K562 (cell line): ENCODE results near the gene TRERF1. TPM values are rescaled to one million over a fixed set of nuclear protein-coding genes. Genes with fewer than 3 reads are reported as not detected.

Source experiments
- ATAC-seq: fragments of 200-7000 bp; cut with Tn5 transposase; 3 replicates; pipeline ENCODE4 v1.9.1; 2020; ENCODE audit warnings: moderate library complexity
- BruUV-seq: library from RNA; stranded (reverse); fragments of 400-500 nt; replicated peaks from 2 replicates; lab custom pipeline; 2021; lab: Mats Ljungman, UMichigan
- CTCF ChIA-PET: fragments of 300-600 bp; formaldehyde crosslinking; extraction: SDS; loops from one replicate; lab custom pipeline; 2021; ENCODE audit warnings: low intra/inter-chr PET ratio; lab: Yijun Ruan, JAX
- POLR2A ChIA-PET: fragments of 300-600, 350-650 bp; sonication (Branson Sonifier 250); formaldehyde crosslinking; extraction: SDS; loops from one replicate; lab custom pipeline; 2021; ENCODE audit warnings: antibody characterized with exemption, inconsistent platforms; lab: Yijun Ruan, JAX
- DNase-seq, 4 experiments: peaks; one replicate each; pipeline versions ENCODE4 v3.0.0 to v3.0.0-alpha.2; 2011 to 2018; ENCODE audit warnings: low spot score in 3 of 4, mixed read lengths in 3 of 4; ENCODE audit errors: extremely low read depth in 1 of 4
- FAIRE-seq: peaks from 2 replicates; lab custom pipeline; 2011; peaks lifted over from hg19 to GRCh38; lab: Jason Lieb, UNC
- H2AFZ ChIP-seq: 2 replicates; pipeline ENCODE4 v1.6.0; 2011; ENCODE audit warnings: low read depth, low read length, control low read depth, inconsistent platforms
- H3K27ac ChIP-seq: fragments of 200-600 bp; 3 replicates; pipeline ENCODE4 v1.8.0; 2011; ENCODE audit warnings: low read depth, mild to moderate bottlenecking, control low read depth, inconsistent platforms, low read length, moderate library complexity, mixed read lengths; ENCODE audit errors: extremely low read depth
- H3K27me3 ChIP-seq, 2 experiments: fragments of 300-600 bp in 1 of 2; 2 replicates in 1 of 2; 3 replicates in 1 of 2; pipeline versions ENCODE4 v1.6.0 to v1.8.0; 2011; ENCODE audit warnings: inconsistent platforms in 2 of 2, low read length in 2 of 2, mild to moderate bottlenecking in 1 of 2, mixed read lengths in 1 of 2, moderate library complexity in 1 of 2; ENCODE audit not compliant: control insufficient read depth in 2 of 2, insufficient read depth in 2 of 2
- H3K36me3 ChIP-seq: fragments of 300-600 bp; 3 replicates; pipeline ENCODE4 v1.8.0; 2011; ENCODE audit warnings: mild to moderate bottlenecking, low read length, inconsistent platforms; ENCODE audit not compliant: control insufficient read depth, insufficient read depth
- H3K4me1 ChIP-seq, 2 experiments: fragments of 200-600 bp in 1 of 2; replicated peaks in 1 of 2; 2 replicates in 1 of 2; 3 replicates in 1 of 2; pipeline versions ENCODE4 v1.5.1 to v1.8.0; 2011; ENCODE audit warnings: inconsistent platforms in 2 of 2, low read length in 2 of 2, mild to moderate bottlenecking in 1 of 2, mixed read lengths in 1 of 2, moderate library complexity in 1 of 2; ENCODE audit not compliant: control insufficient read depth in 2 of 2, insufficient read depth in 2 of 2
- H3K4me2 ChIP-seq: 2 replicates; pipeline ENCODE4 v1.6.1; 2011; ENCODE audit warnings: low read length, control low read depth, inconsistent platforms, mixed read lengths; ENCODE audit not compliant: insufficient read depth
- H3K4me3 ChIP-seq: fragments of 200-600 bp; sonication (generic), shearing (Covaris generic); 2 replicates; pipeline ENCODE4 v1.5.1; 2016; ENCODE audit warnings: control low read depth, inconsistent platforms
- H3K79me2 ChIP-seq: fragments of 200-600 bp; 3 replicates; pipeline ENCODE4 v1.8.0; 2011; ENCODE audit warnings: low read length, inconsistent platforms; ENCODE audit not compliant: control insufficient read depth, insufficient read depth
- H3K9ac ChIP-seq, 2 experiments: 2 replicates each; pipeline versions ENCODE4 v1.6.0 to v1.6.1; 2011; ENCODE audit warnings: low read depth in 2 of 2, low read length in 2 of 2, control low read depth in 1 of 2, inconsistent platforms in 1 of 2, mild to moderate bottlenecking in 1 of 2, mixed read lengths in 1 of 2; ENCODE audit not compliant: insufficient read depth in 1 of 2
- H3K9me1 ChIP-seq: one replicate; pipeline ENCODE4 v1.6.0; 2011; ENCODE audit warnings: inconsistent platforms, mild to moderate bottlenecking, low read length, moderate library complexity; ENCODE audit not compliant: control insufficient read depth, insufficient read depth
- H3K9me3 ChIP-seq: replicated peaks from 2 replicates; pipeline ENCODE4 v1.5.1; 2011; ENCODE audit warnings: low read depth, low read length, inconsistent platforms; ENCODE audit not compliant: control insufficient read depth, insufficient read depth
- H4K20me1 ChIP-seq: replicated peaks from 2 replicates; pipeline ENCODE4 v1.6.1; 2011; ENCODE audit warnings: low read length, inconsistent platforms, mixed read lengths; ENCODE audit not compliant: control insufficient read depth, insufficient read depth
- CBX3 ChIP-seq, 2 experiments: IDR thresholded peaks; 1 replicate in 1 of 2; 2 replicates in 1 of 2; pipeline ENCODE4 v1.6.1; 2012; ENCODE audit warnings: inconsistent platforms in 2 of 2, low read length in 2 of 2, borderline replicate concordance in 1 of 2, control low read depth in 1 of 2
- DLX4 ChIP-seq: fragments of 250-450 bp; sonication (Bioruptor Pico); IDR thresholded peaks from 2 replicates; pipeline ENCODE4 v1.6.1; 2021; ENCODE audit warnings: mild to moderate bottlenecking
- RCOR1 ChIP-seq, 2 experiments: IDR thresholded peaks; 2 replicates each; pipeline ENCODE4 v1.6.1; 2012; ENCODE audit warnings: low read depth in 2 of 2, low read length in 2 of 2, borderline replicate concordance in 1 of 2, improper control_type of control experiment in 1 of 2
- SAFB2 ChIP-seq: fragments of 200-400 bp; formaldehyde crosslinking; IDR thresholded peaks from 2 replicates; pipeline ENCODE4 v1.6.1; 2018; ENCODE audit warnings: borderline replicate concordance, low read length, low read depth, moderate library complexity; ENCODE audit not compliant: severe bottlenecking
- ZNF224 ChIP-seq: sonication (generic); formaldehyde crosslinking; IDR thresholded peaks from 2 replicates; pipeline ENCODE4 v1.8.0; 2022; ENCODE audit warnings: mild to moderate bottlenecking, missing genetic modification reagents
- ZNF79 ChIP-seq: fragments of 250-450 bp; sonication (Bioruptor Pico); IDR thresholded peaks from 2 replicates; pipeline ENCODE4 v1.4.0; 2020; ENCODE audit warnings: low read depth, mild to moderate bottlenecking, moderate library complexity
- WGBS: fragments of 100-300 bp; shearing (Covaris generic); methylation state at CpG from one replicate; pipeline ENCODE4 v1.1.6; 2016; ENCODE audit warnings: low coverage, mixed read lengths; ENCODE audit not compliant: insufficient coverage; ENCODE audit errors: missing lambda C conversion rate; 5-methylcytosine and 5-hydroxymethylcytosine counted together
- in situ Hi-C: fragments of 300-500 bp; cut with MboI; formaldehyde crosslinking; loops from 4 replicates; pipeline ENCODE4 v1.15.0; 2018; ENCODE audit warnings: inconsistent platforms, mixed read lengths
- intact Hi-C: fragments of 100-400 bp; cut with micrococcal nuclease; formaldehyde crosslinking; loops from 2 replicates; pipeline ENCODE4 v1.14.2; 2022
- polyA plus RNA-seq, 8 experiments: library from polyadenylated mRNA; depleted of rRNA in 4 of 8; stranded (reverse) in 5 of 8; unstranded in 3 of 8; fragments of >200 nt; fragmentation: Nextera tagmentation in 2 of 8; fragmentation: Illumina TruSeq in 1 of 8; extraction: Ambion mirVana in 2 of 8; extraction: Trizol in 1 of 8; gene quantifications; 2 replicates each; pipeline versions ENCODE4 v1.2.1 to v1.2.3, GENCODE V29; 2011 to 2014; ENCODE audit warnings: inconsistent platforms in 1 of 8, missing spikeins in 1 of 8
- total RNA-seq, 7 experiments: library from RNA; depleted of rRNA in 6 of 7; stranded (reverse); fragments of >200 nt in 6 of 7; fragmentation: Illumina TruSeq in 2 of 7; extraction: Trizol in 2 of 7; gene quantifications; 2 replicates each; pipeline versions ENCODE4 v1.2.1 to v1.2.3, GENCODE V29; 2011 to 2021; ENCODE audit warnings: low replicate concordance in 1 of 7
- TF ChIP-seq, protein P1 (sequence below), 2 experiments: fragments of 450-650 bp; conservative IDR thresholded peaks; 2 replicates each; pipeline ENCODE4 v1.6.1; 2017; ENCODE audit warnings: mild to moderate bottlenecking in 2 of 2, moderate library complexity in 2 of 2
- TF ChIP-seq, protein P2 (sequence below), 2 experiments: fragments of 450-650 bp in 1 of 2; sonication (generic) in 1 of 2; formaldehyde crosslinking in 1 of 2; IDR thresholded peaks; 2 replicates each; pipeline versions ENCODE4 v1.7.1 to v1.9.0; 2016 to 2022; ENCODE audit warnings: inconsistent platforms in 1 of 2, mild to moderate bottlenecking in 1 of 2, missing genetic modification reagents in 1 of 2

Gene TRERF1
- total and polyA plus RNA-seq, 9 of the 15 experiments (the other 6 are each of a cell fraction or from before 2014, with no cell fraction given): 0.04 to 0.20 (median 0.07) TPM; not detected in 3

GRCh38 chr6:42378125-42378524 lies 73.6 kb downstream of the TRERF1 start:
- ATAC-seq (no peak), DNase-seq (no peak), FAIRE-seq (peak; percentile 26)
- Histone ChIP-seq H4K20me1 (no peaks in the 10 kb centered on the region), H3K4me1 (peaks cover 0 to 4% of the 10 kb centered on the region in 2 experiments; a peak in 2 of 5 replicates), H3K9me3 (no peaks in the 10 kb centered on the region), H3K79me2 (no peaks in the 10 kb centered on the region), H3K9ac (peak overlapping the region in 1 of 2 experiments; percentile 3; a peak in 1 of 4 replicates), H3K9me1 (no peaks in the 10 kb centered on the region), H3K4me3 (no peak overlapping the region), H3K27me3 (peaks cover 22 to 42% of the 10 kb centered on the region in 2 experiments), H3K4me2 (no peak overlapping the region), H3K36me3 (no peaks in the 10 kb centered on the region), H3K27ac (no peak overlapping the region), H2AFZ (no peak overlapping the region)
- in situ Hi-C loops: no loop called here
- BruUV-seq: no TSS peak
- intact Hi-C loops: no loop called here
- ChIA-PET POLR2A (interaction anchor here (0.6 to 0.7 kb wide), 3 partner anchors 40 to 88 kb away, joined by 3 to 4 read pairs (median 3); no protein-coding TSS in a partner anchor), CTCF (no interaction called here)
- 1% methylated on average over 5 of the region's 5 CpGs for WGBS
- TF ChIP-seq, protein P1, sequence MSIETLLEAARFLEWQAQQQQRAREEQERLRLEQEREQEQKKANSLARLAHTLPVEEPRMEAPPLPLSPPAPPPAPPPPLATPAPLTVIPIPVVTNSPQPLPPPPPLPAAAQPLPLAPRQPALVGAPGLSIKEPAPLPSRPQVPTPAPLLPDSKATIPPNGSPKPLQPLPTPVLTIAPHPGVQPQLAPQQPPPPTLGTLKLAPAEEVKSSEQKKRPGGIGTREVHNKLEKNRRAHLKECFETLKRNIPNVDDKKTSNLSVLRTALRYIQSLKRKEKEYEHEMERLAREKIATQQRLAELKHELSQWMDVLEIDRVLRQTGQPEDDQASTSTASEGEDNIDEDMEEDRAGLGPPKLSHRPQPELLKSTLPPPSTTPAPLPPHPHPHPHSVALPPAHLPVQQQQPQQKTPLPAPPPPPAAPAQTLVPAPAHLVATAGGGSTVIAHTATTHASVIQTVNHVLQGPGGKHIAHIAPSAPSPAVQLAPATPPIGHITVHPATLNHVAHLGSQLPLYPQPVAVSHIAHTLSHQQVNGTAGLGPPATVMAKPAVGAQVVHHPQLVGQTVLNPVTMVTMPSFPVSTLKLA (conservative IDR thresholded peaks at IDR 0.05): no peak
- TF ChIP-seq CBX3 (IDR thresholded peaks at IDR 0.05; ENCODE audit: borderline replicate concordance in 1 of 2, low read length in 2 of 2) (no peak), DLX4 (no peak), ZNF224 (no peak), RCOR1 (IDR thresholded peaks at IDR 0.05; ENCODE audit: borderline replicate concordance in 1 of 2, low read depth in 2 of 2, low read length in 2 of 2) (no peak), ZNF79 (CRISPR knock-in tag) (no peak), SAFB2 (no peak)
- TF ChIP-seq, protein P2, sequence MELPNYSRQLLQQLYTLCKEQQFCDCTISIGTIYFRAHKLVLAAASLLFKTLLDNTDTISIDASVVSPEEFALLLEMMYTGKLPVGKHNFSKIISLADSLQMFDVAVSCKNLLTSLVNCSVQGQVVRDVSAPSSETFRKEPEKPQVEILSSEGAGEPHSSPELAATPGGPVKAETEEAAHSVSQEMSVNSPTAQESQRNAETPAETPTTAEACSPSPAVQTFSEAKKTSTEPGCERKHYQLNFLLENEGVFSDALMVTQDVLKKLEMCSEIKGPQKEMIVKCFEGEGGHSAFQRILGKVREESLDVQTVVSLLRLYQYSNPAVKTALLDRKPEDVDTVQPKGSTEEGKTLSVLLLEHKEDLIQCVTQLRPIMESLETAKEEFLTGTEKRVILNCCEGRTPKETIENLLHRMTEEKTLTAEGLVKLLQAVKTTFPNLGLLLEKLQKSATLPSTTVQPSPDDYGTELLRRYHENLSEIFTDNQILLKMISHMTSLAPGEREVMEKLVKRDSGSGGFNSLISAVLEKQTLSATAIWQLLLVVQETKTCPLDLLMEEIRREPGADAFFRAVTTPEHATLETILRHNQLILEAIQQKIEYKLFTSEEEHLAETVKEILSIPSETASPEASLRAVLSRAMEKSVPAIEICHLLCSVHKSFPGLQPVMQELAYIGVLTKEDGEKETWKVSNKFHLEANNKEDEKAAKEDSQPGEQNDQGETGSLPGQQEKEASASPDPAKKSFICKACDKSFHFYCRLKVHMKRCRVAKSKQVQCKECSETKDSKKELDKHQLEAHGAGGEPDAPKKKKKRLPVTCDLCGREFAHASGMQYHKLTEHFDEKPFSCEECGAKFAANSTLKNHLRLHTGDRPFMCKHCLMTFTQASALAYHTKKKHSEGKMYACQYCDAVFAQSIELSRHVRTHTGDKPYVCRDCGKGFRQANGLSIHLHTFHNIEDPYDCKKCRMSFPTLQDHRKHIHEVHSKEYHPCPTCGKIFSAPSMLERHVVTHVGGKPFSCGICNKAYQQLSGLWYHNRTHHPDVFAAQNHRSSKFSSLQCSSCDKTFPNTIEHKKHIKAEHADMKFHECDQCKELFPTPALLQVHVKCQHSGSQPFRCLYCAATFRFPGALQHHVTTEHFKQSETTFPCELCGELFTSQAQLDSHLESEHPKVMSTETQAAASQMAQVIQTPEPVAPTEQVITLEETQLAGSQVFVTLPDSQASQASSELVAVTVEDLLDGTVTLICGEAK (IDR thresholded peaks at IDR 0.05): no peak
- TF ChIP-seq, protein P2 (CRISPR knock-in tag; IDR thresholded peaks at IDR 0.05): no peak
